Sigmoid colon (tissue), 4 donors: Measurements from ENCODE around the gene SAMD7.

Experiments used
- CTCF ChIP-seq, 4 experiments: fragments of 450-650 bp in 3 of 4; fragments of 200-600 bp in 1 of 4; IDR thresholded peaks; one replicate each; pipeline ENCODE4 v1.5.1; 2016 to 2019; ENCODE audit warnings: antibody characterized with exemption in 4 of 4, mild to moderate bottlenecking in 3 of 4, moderate library complexity in 2 of 4
- EP300 ChIP-seq, 4 donors: sonication (generic); formaldehyde crosslinking; IDR thresholded peaks; one replicate each; pipeline ENCODE4 v1.6.1; 2017; ENCODE audit warnings: antibody characterized with exemption in 4 of 4
- POLR2AphosphoS5 ChIP-seq, 4 donors: sonication (generic); formaldehyde crosslinking; IDR thresholded peaks; one replicate each; pipeline ENCODE4 v1.6.1; 2017; ENCODE audit warnings: antibody characterized with exemption in 4 of 4

DNA sequence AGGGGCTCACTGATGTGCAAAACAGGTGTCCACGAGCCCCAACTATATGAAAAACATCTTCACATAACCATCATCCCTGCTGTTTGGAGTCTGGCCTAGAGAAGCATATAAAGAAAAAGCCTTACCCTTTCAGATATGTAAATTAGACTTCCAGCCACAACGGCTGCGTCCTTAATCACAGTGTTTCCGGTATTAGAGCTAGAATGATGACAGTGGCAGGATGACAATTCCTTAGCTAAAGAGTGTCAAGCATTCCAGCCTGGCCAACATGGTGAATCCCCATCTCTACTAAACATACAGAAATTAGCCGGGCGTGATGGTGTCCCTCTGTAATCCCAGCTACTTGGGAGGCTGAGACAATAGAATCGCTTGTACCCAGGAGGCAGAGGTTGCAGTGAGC, 19.5 kb upstream of the SAMD7 start:
- no peak for TF ChIP-seq EP300 (IDR thresholded peaks at IDR 0.05)
- no peak for TF ChIP-seq POLR2AphosphoS5 (IDR thresholded peaks at IDR 0.05)
- no peak for TF ChIP-seq CTCF (IDR thresholded peaks at IDR 0.05)
